ENCODE data around the gene PHACTR3.

DNA sequence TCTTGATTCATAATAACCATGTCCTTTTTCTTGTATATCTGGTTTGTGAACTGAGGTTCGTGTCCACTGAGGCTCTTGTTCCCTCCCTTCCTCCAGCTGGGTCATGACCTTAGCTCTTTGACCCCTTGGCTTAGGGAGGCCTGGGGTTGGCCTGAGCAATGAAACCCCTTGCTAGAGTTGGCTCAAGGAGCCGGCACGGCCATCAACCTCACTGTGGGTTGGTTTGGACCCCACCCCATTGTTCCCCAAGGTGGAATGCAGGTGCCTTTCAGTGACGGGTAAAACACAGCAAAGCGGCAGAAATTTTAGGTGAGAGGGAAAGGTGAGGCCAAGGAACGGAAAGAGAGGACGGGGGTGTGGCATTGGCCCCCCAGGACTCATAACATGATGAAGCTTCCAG lies 44.5 kb upstream of the PHACTR3 start:
- TF ChIP-seq POLR2A (IDR thresholded peaks at IDR 0.05) = no peak
- TF ChIP-seq, protein P1, sequence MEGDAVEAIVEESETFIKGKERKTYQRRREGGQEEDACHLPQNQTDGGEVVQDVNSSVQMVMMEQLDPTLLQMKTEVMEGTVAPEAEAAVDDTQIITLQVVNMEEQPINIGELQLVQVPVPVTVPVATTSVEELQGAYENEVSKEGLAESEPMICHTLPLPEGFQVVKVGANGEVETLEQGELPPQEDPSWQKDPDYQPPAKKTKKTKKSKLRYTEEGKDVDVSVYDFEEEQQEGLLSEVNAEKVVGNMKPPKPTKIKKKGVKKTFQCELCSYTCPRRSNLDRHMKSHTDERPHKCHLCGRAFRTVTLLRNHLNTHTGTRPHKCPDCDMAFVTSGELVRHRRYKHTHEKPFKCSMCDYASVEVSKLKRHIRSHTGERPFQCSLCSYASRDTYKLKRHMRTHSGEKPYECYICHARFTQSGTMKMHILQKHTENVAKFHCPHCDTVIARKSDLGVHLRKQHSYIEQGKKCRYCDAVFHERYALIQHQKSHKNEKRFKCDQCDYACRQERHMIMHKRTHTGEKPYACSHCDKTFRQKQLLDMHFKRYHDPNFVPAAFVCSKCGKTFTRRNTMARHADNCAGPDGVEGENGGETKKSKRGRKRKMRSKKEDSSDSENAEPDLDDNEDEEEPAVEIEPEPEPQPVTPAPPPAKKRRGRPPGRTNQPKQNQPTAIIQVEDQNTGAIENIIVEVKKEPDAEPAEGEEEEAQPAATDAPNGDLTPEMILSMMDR (IDR thresholded peaks at IDR 0.05) = no peak

Data from right lobe of liver (tissue), 4 donors.